ENCODE results near the gene LRRC49. TPM values are rescaled to one million over a fixed set of nuclear protein-coding genes. Genes with fewer than 3 reads are reported as not detected.
"Not testable (repeated sequence)": the region's sequence is repeated elsewhere in the genome, so short reads cannot be mapped to it uniquely, and the experiment has no call there.

The LRRC49 gene
- total and polyA plus RNA-seq, 2 donors (not counting 3 experiments of a cell fraction or from before 2014, with no cell fraction given): 3.0 to 6.6 TPM

DNA sequence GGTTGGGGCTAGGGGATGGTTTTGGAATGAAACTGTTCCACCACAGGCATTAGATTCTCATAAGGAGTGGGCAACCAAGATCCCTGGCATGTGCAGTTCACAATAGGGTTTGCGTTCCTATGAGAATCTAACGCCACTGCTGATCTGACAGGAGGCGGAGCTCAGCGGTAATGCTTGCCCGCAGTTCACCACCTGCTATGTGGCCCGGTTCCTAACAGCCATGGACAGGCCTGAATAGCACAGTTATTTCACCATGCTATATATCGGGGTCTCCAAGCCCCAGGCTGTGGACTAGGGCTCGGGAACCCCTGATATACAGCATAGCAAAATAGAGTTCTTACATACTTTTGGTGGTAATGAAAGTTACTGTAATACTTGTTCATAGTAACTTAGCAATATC, 122.7 kb downstream of the LRRC49 start:
- H3K9me1 ChIP-seq (replicated peaks; ENCODE audit: control insufficient read depth, extremely low read depth, insufficient read depth, low read length): no peaks in the 10 kb centered on the region
- POLR2A ChIA-PET: no interaction called here
- no peak for FAIRE-seq
- no peak for DNase-seq (ENCODE audit: low read depth, low spot score)
- no peaks in the 10 kb centered on the region for H3K9me3 ChIP-seq (replicated peaks; ENCODE audit: control insufficient read depth, insufficient read depth, low read length)
- dilution Hi-C loops (cut with MboI; ENCODE audit: extremely low pct_ligation_motif_present, low sequenced_read_pairs) (no loop called here), intact Hi-C loops (cut with micrococcal nuclease) (loop anchor here (5.0 kb wide), 1 partner anchor 58 kb away; no protein-coding TSS in a partner anchor)
- no peaks in the 10 kb centered on the region for H3K4me1 ChIP-seq (ENCODE audit: control insufficient read depth, extremely low read depth, insufficient read depth, low read length)
- BruUV-seq (replicated peaks): no TSS peak
- TF ChIP-seq POLR2AphosphoS5 (IDR thresholded peaks at IDR 0.05; ENCODE audit: insufficient read depth, low read depth, low read length) (no peak), EZH2 (IDR thresholded peaks at IDR 0.05; ENCODE audit: borderline replicate concordance, low read depth, low read length, severe bottlenecking) (no peak), JUN (IDR thresholded peaks at IDR 0.05; ENCODE audit: borderline replicate concordance, insufficient read depth, insufficient read length, low read depth) (no peak), MYC (IDR thresholded peaks at IDR 0.05; ENCODE audit: low read depth, low read length) (no peak), GATA2 (IDR thresholded peaks at IDR 0.05; ENCODE audit: insufficient read depth, insufficient read length, low read depth, low read length) (no peak), FOS (IDR thresholded peaks at IDR 0.05; ENCODE audit: borderline replicate concordance, insufficient read depth, low read length) (no peak), POLR2A (IDR thresholded peaks at IDR 0.05; ENCODE audit: low read depth, low read length) (no peak)
- TF ChIP-seq, protein P1, sequence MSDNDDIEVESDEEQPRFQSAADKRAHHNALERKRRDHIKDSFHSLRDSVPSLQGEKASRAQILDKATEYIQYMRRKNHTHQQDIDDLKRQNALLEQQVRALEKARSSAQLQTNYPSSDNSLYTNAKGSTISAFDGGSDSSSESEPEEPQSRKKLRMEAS (IDR thresholded peaks at IDR 0.05; ENCODE audit: insufficient read depth, insufficient read length): no peak
- TF ChIP-seq, protein P2, sequence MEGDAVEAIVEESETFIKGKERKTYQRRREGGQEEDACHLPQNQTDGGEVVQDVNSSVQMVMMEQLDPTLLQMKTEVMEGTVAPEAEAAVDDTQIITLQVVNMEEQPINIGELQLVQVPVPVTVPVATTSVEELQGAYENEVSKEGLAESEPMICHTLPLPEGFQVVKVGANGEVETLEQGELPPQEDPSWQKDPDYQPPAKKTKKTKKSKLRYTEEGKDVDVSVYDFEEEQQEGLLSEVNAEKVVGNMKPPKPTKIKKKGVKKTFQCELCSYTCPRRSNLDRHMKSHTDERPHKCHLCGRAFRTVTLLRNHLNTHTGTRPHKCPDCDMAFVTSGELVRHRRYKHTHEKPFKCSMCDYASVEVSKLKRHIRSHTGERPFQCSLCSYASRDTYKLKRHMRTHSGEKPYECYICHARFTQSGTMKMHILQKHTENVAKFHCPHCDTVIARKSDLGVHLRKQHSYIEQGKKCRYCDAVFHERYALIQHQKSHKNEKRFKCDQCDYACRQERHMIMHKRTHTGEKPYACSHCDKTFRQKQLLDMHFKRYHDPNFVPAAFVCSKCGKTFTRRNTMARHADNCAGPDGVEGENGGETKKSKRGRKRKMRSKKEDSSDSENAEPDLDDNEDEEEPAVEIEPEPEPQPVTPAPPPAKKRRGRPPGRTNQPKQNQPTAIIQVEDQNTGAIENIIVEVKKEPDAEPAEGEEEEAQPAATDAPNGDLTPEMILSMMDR (IDR thresholded peaks at IDR 0.05; ENCODE audit: extremely low read depth in 1 of 2, insufficient read depth in 1 of 2, low read depth in 1 of 2, low read length in 2 of 2): no peak
- H3K4me3 ChIP-seq (replicated peaks in 1 of 3; ENCODE audit: insufficient read depth in 1 of 3, low read depth in 1 of 3, low read length in 3 of 3): no peak overlapping the region
- H3K79me2 ChIP-seq (ENCODE audit: control insufficient read depth, insufficient read depth, low read length): no peaks in the 10 kb centered on the region
- no peaks in the 10 kb centered on the region for H3K27me3 ChIP-seq (ENCODE audit: control insufficient read depth in 2 of 2, insufficient read depth in 2 of 2, low read length in 2 of 2)
- CTCF ChIA-PET: no interaction called here
- no peaks in the 10 kb centered on the region for H4K20me1 ChIP-seq (replicated peaks; ENCODE audit: control insufficient read depth, extremely low read depth, insufficient read depth, low read length)
- H3K9ac ChIP-seq (replicated peaks; ENCODE audit: extremely low read depth, insufficient read depth, low read length): no peak overlapping the region
- H3K36me3 ChIP-seq (ENCODE audit: control insufficient read depth in 2 of 2, extremely low read depth in 1 of 2, insufficient read depth in 2 of 2, low read length in 2 of 2): no peaks in the 10 kb centered on the region
- no peak overlapping the region for H2AFZ ChIP-seq (ENCODE audit: low read depth, low read length)
- no peak overlapping the region for H3K27ac ChIP-seq (ENCODE audit: insufficient read depth, low read depth, low read length)
- no peak overlapping the region for H3K4me2 ChIP-seq (ENCODE audit: insufficient read depth, low read length)

DNA sequence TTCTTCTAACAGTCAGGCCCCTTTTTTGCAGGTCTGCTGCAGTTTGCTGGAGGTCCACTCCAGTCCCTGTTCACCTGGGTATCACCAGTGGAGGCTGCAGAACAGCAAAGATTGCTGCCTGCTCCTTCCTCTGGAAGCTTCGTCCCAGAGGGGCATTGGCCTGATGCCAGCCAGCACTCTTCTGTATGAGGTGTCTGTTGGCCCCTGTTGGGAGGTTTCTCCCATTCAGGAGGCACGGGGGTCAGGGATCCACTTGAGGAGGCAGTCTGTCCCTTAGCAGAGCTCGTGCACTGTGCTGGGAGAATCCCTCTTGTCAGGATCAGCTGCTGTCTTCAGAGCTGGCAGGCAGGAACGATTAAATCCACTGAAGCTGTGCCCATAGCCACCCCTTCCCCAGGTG, 138.6 kb downstream of the LRRC49 start:
- DNase-seq (ENCODE audit: low read depth, low spot score); H3K4me3 ChIP-seq (replicated peaks in 1 of 3; ENCODE audit: insufficient read depth in 1 of 3, low read depth in 1 of 3, low read length in 3 of 3); intact Hi-C loops (cut with micrococcal nuclease); H3K36me3 ChIP-seq (ENCODE audit: control insufficient read depth in 2 of 2, extremely low read depth in 1 of 2, insufficient read depth in 2 of 2, low read length in 2 of 2); H4K20me1 ChIP-seq (replicated peaks; ENCODE audit: control insufficient read depth, extremely low read depth, insufficient read depth, low read length); H3K27me3 ChIP-seq (ENCODE audit: control insufficient read depth in 2 of 2, insufficient read depth in 2 of 2, low read length in 2 of 2); H3K9ac ChIP-seq (replicated peaks; ENCODE audit: extremely low read depth, insufficient read depth, low read length); POLR2A ChIA-PET; H3K4me2 ChIP-seq (ENCODE audit: insufficient read depth, low read length); dilution Hi-C loops (cut with MboI; ENCODE audit: extremely low pct_ligation_motif_present, low sequenced_read_pairs); H3K9me1 ChIP-seq (replicated peaks; ENCODE audit: control insufficient read depth, extremely low read depth, insufficient read depth, low read length); H3K27ac ChIP-seq (ENCODE audit: insufficient read depth, low read depth, low read length); H2AFZ ChIP-seq (ENCODE audit: low read depth, low read length); H3K79me2 ChIP-seq (ENCODE audit: control insufficient read depth, insufficient read depth, low read length); BruUV-seq (replicated peaks); FAIRE-seq; H3K9me3 ChIP-seq (replicated peaks; ENCODE audit: control insufficient read depth, insufficient read depth, low read length); H3K4me1 ChIP-seq (ENCODE audit: control insufficient read depth, extremely low read depth, insufficient read depth, low read length): not testable (repeated sequence)
- CTCF ChIA-PET: interaction anchor here (1.8 kb wide), 1 partner anchor 20 kb away, joined by 5 read pairs; no protein-coding TSS in a partner anchor

DNA sequence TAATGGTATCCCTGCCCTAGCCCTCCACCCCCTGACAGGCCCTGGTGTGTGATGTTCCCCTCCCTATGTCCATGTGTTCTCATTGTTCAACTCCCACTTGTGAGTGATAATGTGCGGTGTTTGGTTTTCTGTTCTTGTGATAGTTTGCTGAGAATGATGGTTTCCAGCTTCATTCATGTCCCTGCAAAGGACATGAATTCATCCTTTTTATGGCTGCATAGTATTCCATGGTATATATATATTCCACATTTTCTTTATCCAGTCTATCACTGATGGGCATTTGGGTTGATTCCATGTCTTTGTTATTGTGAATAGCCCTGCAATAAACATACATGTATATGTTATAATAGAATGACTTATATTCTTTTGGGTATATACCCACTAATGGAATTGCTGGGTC, 142.9 kb downstream of the LRRC49 start:
- H3K79me2 ChIP-seq (ENCODE audit: control insufficient read depth, insufficient read depth, low read length); H3K9me1 ChIP-seq (replicated peaks; ENCODE audit: control insufficient read depth, extremely low read depth, insufficient read depth, low read length); H3K9ac ChIP-seq (replicated peaks; ENCODE audit: extremely low read depth, insufficient read depth, low read length); H2AFZ ChIP-seq (ENCODE audit: low read depth, low read length); FAIRE-seq; H3K4me1 ChIP-seq (ENCODE audit: control insufficient read depth, extremely low read depth, insufficient read depth, low read length); H3K27me3 ChIP-seq (ENCODE audit: control insufficient read depth in 2 of 2, insufficient read depth in 2 of 2, low read length in 2 of 2); H3K9me3 ChIP-seq (replicated peaks; ENCODE audit: control insufficient read depth, insufficient read depth, low read length); BruUV-seq (replicated peaks); H3K27ac ChIP-seq (ENCODE audit: insufficient read depth, low read depth, low read length); dilution Hi-C loops (cut with MboI; ENCODE audit: extremely low pct_ligation_motif_present, low sequenced_read_pairs); POLR2A ChIA-PET; H3K4me3 ChIP-seq (replicated peaks in 1 of 3; ENCODE audit: insufficient read depth in 1 of 3, low read depth in 1 of 3, low read length in 3 of 3); H3K4me2 ChIP-seq (ENCODE audit: insufficient read depth, low read length); intact Hi-C loops (cut with micrococcal nuclease); DNase-seq (ENCODE audit: low read depth, low spot score); H3K36me3 ChIP-seq (ENCODE audit: control insufficient read depth in 2 of 2, extremely low read depth in 1 of 2, insufficient read depth in 2 of 2, low read length in 2 of 2); H4K20me1 ChIP-seq (replicated peaks; ENCODE audit: control insufficient read depth, extremely low read depth, insufficient read depth, low read length): not testable (repeated sequence)
- CTCF ChIA-PET: interaction anchor here (1.1 kb wide), 1 partner anchor 8 kb away, joined by 3 read pairs; no protein-coding TSS in a partner anchor
